Panc1 (cell line): ENCODE data around the gene DLG2. TPM values are rescaled to one million over a fixed set of nuclear protein-coding genes. Genes with fewer than 3 reads are reported as not detected.

Source experiments
- ATAC-seq: fragments of 200-7000 bp; cut with Tn5 transposase; 2 replicates; pipeline ENCODE4 v1.9.1; 2020; ENCODE audit warnings: mild to moderate bottlenecking, moderate library complexity
- BruUV-seq: library from RNA; stranded (reverse); fragments of 400-500 nt; replicated peaks from 2 replicates; lab custom pipeline; 2021; lab: Mats Ljungman, UMichigan
- CTCF ChIA-PET: fragments of 300-600 bp; sonication (Branson Sonifier 250); formaldehyde crosslinking; loops from one replicate; lab custom pipeline; 2022; ENCODE audit warnings: antibody characterized with exemption; lab: Charles Lee
- POLR2A ChIA-PET: fragments of 300-600 bp; sonication (Branson Sonifier 250); formaldehyde crosslinking; loops from one replicate; lab custom pipeline; 2022; ENCODE audit warnings: antibody characterized with exemption; lab: Charles Lee
- DNase-seq: peaks from one replicate; pipeline ENCODE4 v3.0.0-alpha.2; 2010; ENCODE audit warnings: low read depth, low spot score
- H3K27ac ChIP-seq: 2 replicates; pipeline ENCODE4 v1.5.1; 2011; ENCODE audit warnings: mild to moderate bottlenecking, low read length, inconsistent platforms
- H3K27me3 ChIP-seq: fragments of 200-500 bp; sonication (Bioruptor generic); 2 replicates; pipeline ENCODE4 v1.6.0; 2014; ENCODE audit warnings: low read length, inconsistent platforms; ENCODE audit not compliant: control insufficient read depth, insufficient read depth
- H3K36me3 ChIP-seq: fragments of 200-500 bp; sonication (Bioruptor generic); 2 replicates; pipeline ENCODE4 v1.5.1; 2014; ENCODE audit warnings: inconsistent platforms, mild to moderate bottlenecking, low read length, moderate library complexity; ENCODE audit not compliant: control insufficient read depth, insufficient read depth
- H3K4me1 ChIP-seq: 2 replicates; pipeline ENCODE4 v1.5.1; 2011; ENCODE audit warnings: inconsistent platforms, mild to moderate bottlenecking, low read length, moderate library complexity; ENCODE audit not compliant: control insufficient read depth, insufficient read depth
- H3K4me3 ChIP-seq, 2 experiments: 2 replicates each; pipeline ENCODE4 v1.5.1; 2011 to 2012; ENCODE audit warnings: low read depth in 2 of 2, low read length in 2 of 2, mild to moderate bottlenecking in 2 of 2, inconsistent platforms in 1 of 2, moderate library complexity in 1 of 2
- H3K9me3 ChIP-seq: fragments of 200-500 bp; sonication (Bioruptor generic); 2 replicates; pipeline ENCODE4 v1.5.1; 2014; ENCODE audit warnings: low read depth, mild to moderate bottlenecking, inconsistent platforms, low read length, moderate library complexity; ENCODE audit not compliant: control insufficient read depth, insufficient read depth
- POLR2AphosphoS5 ChIP-seq: IDR thresholded peaks from 2 replicates; pipeline ENCODE4 v1.6.1; 2012; ENCODE audit warnings: mild to moderate bottlenecking, low read depth, low read length, moderate library complexity
- SIN3A ChIP-seq: IDR thresholded peaks from 2 replicates; pipeline ENCODE4 v1.6.1; 2012; ENCODE audit warnings: low read depth, mild to moderate bottlenecking, low read length, moderate library complexity, borderline replicate concordance; ENCODE audit not compliant: insufficient read depth
- TCF7L2 ChIP-seq: IDR thresholded peaks from 2 replicates; pipeline ENCODE4 v1.6.1; 2011; ENCODE audit warnings: mild to moderate bottlenecking, low read depth, low read length, inconsistent platforms
- in situ Hi-C: cut with HindIII; loops from 2 replicates; pipeline ENCODE4 v1.10.0; 2016; ENCODE audit warnings: low sequenced_read_pairs, low pct_unique_long_range_greater_than_20kb
- intact Hi-C: fragments of 100-400 bp; cut with micrococcal nuclease; formaldehyde crosslinking; loops from one replicate; pipeline ENCODE4 v1.10.0; 2022; ENCODE audit not compliant: unreplicated experiment
- total RNA-seq: library from RNA; stranded (reverse); gene quantifications from one replicate; pipeline ENCODE4 v1.2.1, GENCODE V29; 2021; ENCODE audit not compliant: unreplicated experiment
- TF ChIP-seq, protein P1 (sequence below): fragments of 450-650 bp; IDR thresholded peaks from 2 replicates; pipeline ENCODE4 v1.5.1; 2017; ENCODE audit warnings: mild to moderate bottlenecking
- TF ChIP-seq, protein P2 (sequence below), 2 experiments: IDR thresholded peaks; 2 replicates each; pipeline ENCODE4 v1.6.1; 2011 to 2012; ENCODE audit warnings: low read depth in 2 of 2, control low read depth in 1 of 2, low read length in 1 of 2, mild to moderate bottlenecking in 1 of 2, moderate library complexity in 1 of 2; ENCODE audit not compliant: insufficient read depth in 1 of 2

Gene DLG2
- total RNA-seq, 1 experiment from 2014 or later, result 4.2 TPM

DNA sequence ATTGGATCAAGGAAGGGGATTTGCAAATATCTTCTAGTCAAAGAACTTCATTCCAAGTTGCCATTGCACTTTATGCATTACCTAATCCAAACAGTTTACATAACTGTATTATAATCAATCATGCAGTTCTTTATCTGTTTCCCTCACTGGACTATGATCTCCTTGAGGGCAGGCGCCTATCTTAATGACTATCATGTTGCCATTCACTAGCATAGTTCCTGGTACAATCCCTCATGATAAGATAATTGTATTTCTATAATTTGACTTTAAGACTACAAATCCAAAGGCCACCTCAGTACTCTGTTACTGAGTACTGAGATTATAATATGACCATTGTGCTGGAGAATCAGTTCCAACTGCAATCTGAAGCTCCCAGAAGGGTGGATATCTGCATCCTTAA, 2062.3 kb downstream of the DLG2 start:
- TF ChIP-seq POLR2AphosphoS5, result no peak
- TF ChIP-seq, protein P1, sequence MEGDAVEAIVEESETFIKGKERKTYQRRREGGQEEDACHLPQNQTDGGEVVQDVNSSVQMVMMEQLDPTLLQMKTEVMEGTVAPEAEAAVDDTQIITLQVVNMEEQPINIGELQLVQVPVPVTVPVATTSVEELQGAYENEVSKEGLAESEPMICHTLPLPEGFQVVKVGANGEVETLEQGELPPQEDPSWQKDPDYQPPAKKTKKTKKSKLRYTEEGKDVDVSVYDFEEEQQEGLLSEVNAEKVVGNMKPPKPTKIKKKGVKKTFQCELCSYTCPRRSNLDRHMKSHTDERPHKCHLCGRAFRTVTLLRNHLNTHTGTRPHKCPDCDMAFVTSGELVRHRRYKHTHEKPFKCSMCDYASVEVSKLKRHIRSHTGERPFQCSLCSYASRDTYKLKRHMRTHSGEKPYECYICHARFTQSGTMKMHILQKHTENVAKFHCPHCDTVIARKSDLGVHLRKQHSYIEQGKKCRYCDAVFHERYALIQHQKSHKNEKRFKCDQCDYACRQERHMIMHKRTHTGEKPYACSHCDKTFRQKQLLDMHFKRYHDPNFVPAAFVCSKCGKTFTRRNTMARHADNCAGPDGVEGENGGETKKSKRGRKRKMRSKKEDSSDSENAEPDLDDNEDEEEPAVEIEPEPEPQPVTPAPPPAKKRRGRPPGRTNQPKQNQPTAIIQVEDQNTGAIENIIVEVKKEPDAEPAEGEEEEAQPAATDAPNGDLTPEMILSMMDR, result no peak
- Histone ChIP-seq H3K4me1 (no peaks in the 10 kb centered on the region), H3K9me3 (no peaks in the 10 kb centered on the region), H3K36me3 (no peaks in the 10 kb centered on the region), H3K27me3 (peaks cover 3% of the 10 kb centered on the region), H3K4me3 (no peak overlapping the region), H3K27ac (no peak overlapping the region)
- intact Hi-C loops (no loop called here), in situ Hi-C loops (no loop called here)
- ChIA-PET POLR2A (no interaction called here), CTCF (no interaction called here)
- DNase-seq (no peak), ATAC-seq (no peak)
- no TSS peak for BruUV-seq

DNA sequence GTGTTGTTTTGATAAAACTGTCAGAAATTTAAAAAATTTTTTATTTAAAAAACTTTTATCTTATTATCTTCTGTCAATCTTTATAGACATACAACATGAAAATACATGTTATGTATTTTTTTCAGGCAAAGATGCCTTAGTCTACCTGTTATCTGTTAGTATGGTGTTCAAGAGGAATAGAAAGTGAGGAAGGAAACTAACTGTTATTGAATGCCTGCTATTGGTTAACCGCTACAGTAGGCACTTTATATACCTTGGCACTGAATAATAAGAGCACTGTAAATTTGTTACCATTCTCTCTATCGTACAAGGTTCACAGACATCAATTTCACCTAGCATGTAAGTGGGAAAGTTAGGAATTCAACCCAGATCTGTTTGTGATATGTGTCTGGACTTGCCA, 2068.9 kb downstream of the DLG2 start:
- Histone ChIP-seq H3K4me1 (no peaks in the 10 kb centered on the region), H3K9me3 (no peaks in the 10 kb centered on the region), H3K27me3 (no peaks in the 10 kb centered on the region), H3K27ac (no peak overlapping the region), H3K4me3 (no peak overlapping the region), H3K36me3 (no peaks in the 10 kb centered on the region)
- TF ChIP-seq, protein P2, sequence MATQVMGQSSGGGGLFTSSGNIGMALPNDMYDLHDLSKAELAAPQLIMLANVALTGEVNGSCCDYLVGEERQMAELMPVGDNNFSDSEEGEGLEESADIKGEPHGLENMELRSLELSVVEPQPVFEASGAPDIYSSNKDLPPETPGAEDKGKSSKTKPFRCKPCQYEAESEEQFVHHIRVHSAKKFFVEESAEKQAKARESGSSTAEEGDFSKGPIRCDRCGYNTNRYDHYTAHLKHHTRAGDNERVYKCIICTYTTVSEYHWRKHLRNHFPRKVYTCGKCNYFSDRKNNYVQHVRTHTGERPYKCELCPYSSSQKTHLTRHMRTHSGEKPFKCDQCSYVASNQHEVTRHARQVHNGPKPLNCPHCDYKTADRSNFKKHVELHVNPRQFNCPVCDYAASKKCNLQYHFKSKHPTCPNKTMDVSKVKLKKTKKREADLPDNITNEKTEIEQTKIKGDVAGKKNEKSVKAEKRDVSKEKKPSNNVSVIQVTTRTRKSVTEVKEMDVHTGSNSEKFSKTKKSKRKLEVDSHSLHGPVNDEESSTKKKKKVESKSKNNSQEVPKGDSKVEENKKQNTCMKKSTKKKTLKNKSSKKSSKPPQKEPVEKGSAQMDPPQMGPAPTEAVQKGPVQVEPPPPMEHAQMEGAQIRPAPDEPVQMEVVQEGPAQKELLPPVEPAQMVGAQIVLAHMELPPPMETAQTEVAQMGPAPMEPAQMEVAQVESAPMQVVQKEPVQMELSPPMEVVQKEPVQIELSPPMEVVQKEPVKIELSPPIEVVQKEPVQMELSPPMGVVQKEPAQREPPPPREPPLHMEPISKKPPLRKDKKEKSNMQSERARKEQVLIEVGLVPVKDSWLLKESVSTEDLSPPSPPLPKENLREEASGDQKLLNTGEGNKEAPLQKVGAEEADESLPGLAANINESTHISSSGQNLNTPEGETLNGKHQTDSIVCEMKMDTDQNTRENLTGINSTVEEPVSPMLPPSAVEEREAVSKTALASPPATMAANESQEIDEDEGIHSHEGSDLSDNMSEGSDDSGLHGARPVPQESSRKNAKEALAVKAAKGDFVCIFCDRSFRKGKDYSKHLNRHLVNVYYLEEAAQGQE (IDR thresholded peaks at IDR 0.05; ENCODE audit: insufficient read depth in 1 of 2, low read depth in 2 of 2, low read length in 1 of 2), result no peak
- no peak for TF ChIP-seq TCF7L2
- TF ChIP-seq SIN3A, result no peak
- TF ChIP-seq, protein P1, result no peak
- ChIA-PET CTCF (no interaction called here), POLR2A (no interaction called here)
- ATAC-seq (no peak), DNase-seq (no peak)
- in situ Hi-C loops, result no loop called here
- intact Hi-C loops, result no loop called here
- BruUV-seq, result no TSS peak

DNA sequence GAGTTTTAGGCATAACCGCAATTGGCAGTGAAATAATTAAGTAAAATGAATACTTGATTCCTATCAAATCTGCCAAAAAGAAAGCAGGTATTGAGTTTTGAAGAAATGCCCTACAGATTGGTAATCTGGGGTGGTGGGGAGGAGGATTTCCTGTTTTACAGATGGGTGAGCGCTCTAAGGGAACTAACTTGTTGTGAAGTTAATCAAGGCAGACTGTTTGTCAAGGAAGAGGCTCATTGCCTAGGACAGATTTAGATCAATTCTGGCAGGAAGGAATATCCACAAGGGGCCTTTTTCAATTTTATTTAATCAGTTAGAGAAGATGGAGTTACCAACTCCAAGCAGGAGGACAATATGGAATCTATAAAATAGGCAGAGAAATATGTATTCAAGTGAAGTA, 2069.5 kb downstream of the DLG2 start:
- ChIA-PET CTCF (no interaction called here), POLR2A (no interaction called here)
- Histone ChIP-seq H3K4me1 (no peaks in the 10 kb centered on the region), H3K36me3 (no peaks in the 10 kb centered on the region), H3K27me3 (no peaks in the 10 kb centered on the region; the same call in 1 of the 2 replicates), H3K9me3 (no peaks in the 10 kb centered on the region), H3K27ac (no peak overlapping the region), H3K4me3 (no peak overlapping the region)
- intact Hi-C loops (no loop called here), in situ Hi-C loops (no loop called here)
- BruUV-seq, result no TSS peak
- ATAC-seq, result no peak
- no peak for DNase-seq
- TF ChIP-seq POLR2AphosphoS5 (no peak), SIN3A (no peak), TCF7L2 (no peak)
- TF ChIP-seq, protein P2 (IDR thresholded peaks at IDR 0.05; ENCODE audit: insufficient read depth in 1 of 2, low read depth in 2 of 2, low read length in 1 of 2), result no peak
- TF ChIP-seq, protein P1, result no peak
